MM.1S (cell line): ENCODE data around the gene MUC13.

Experiments
- DNase-seq: peaks from one replicate; pipeline ENCODE4 v3.0.0-alpha.2; 2015
- H2AFZ ChIP-seq: fragments of 300-600 bp; sonication (generic); 2 replicates; pipeline ENCODE4 v1.6.0; 2016; ENCODE audit warnings: antibody characterized with exemption, low read length
- H3F3A ChIP-seq: fragments of 300-600 bp; sonication (generic); 2 replicates; pipeline ENCODE4 v1.6.1; 2016; ENCODE audit warnings: mild to moderate bottlenecking, antibody characterized with exemption, low read length, moderate library complexity, mixed read lengths; ENCODE audit not compliant: insufficient read depth
- H3K27ac ChIP-seq: fragments of 300-600 bp; sonication (generic); 2 replicates; pipeline ENCODE4 v1.5.1; 2016; ENCODE audit warnings: mild to moderate bottlenecking, low read length
- H3K27me3 ChIP-seq: fragments of 300-600 bp; sonication (generic); replicated peaks from 2 replicates; pipeline ENCODE4 v1.6.0; 2016; ENCODE audit warnings: low read length; ENCODE audit not compliant: insufficient read depth
- H3K36me3 ChIP-seq: fragments of 300-600 bp; sonication (generic); replicated peaks from 2 replicates; pipeline ENCODE4 v1.6.1; 2016; ENCODE audit warnings: mild to moderate bottlenecking, low read length, mixed read lengths; ENCODE audit not compliant: insufficient read depth
- H3K4me1 ChIP-seq: fragments of 300-600 bp; sonication (generic); 2 replicates; pipeline ENCODE4 v1.6.1; 2016; ENCODE audit warnings: low read length, mixed read lengths
- H3K4me2 ChIP-seq: fragments of 300-600 bp; sonication (generic); 2 replicates; pipeline ENCODE4 v1.6.0; 2016; ENCODE audit warnings: low read depth, low read length
- H3K4me3 ChIP-seq: fragments of 300-600 bp; sonication (generic); 2 replicates; pipeline ENCODE4 v1.5.1; 2016; ENCODE audit warnings: low read length, mixed read lengths
- H3K79me2 ChIP-seq: fragments of 300-600 bp; sonication (generic); 2 replicates; pipeline ENCODE4 v1.6.1; 2016; ENCODE audit warnings: mixed run types, low read length, mixed read lengths
- H3K9ac ChIP-seq: fragments of 300-600 bp; sonication (generic); 2 replicates; pipeline ENCODE4 v1.6.1; 2016; ENCODE audit warnings: low read length, mixed read lengths
- H3K9me2 ChIP-seq: fragments of 300-600 bp; sonication (generic); replicated peaks from 2 replicates; pipeline ENCODE4 v1.6.1; 2016; ENCODE audit warnings: mild to moderate bottlenecking, low read length, mixed read lengths; ENCODE audit not compliant: insufficient read depth
- H3K9me3 ChIP-seq: fragments of 300-600 bp; sonication (generic); replicated peaks from 2 replicates; pipeline ENCODE4 v1.6.1; 2016; ENCODE audit warnings: mild to moderate bottlenecking, low read length, mixed read lengths; ENCODE audit not compliant: insufficient read depth
- H4K20me1 ChIP-seq: fragments of 300-600 bp; sonication (generic); 2 replicates; pipeline ENCODE4 v1.6.1; 2016; ENCODE audit warnings: mild to moderate bottlenecking, low read length, moderate library complexity, mixed read lengths; ENCODE audit not compliant: insufficient read depth
- CTCF ChIP-seq: fragments of 300-600 bp; sonication (generic); IDR thresholded peaks from 2 replicates; pipeline ENCODE4 v1.5.1; 2016; ENCODE audit warnings: antibody characterized with exemption, low read length, mixed read lengths
- EZH2 ChIP-seq: fragments of 300-600 bp; sonication (generic); optimal IDR thresholded peaks from 2 replicates; pipeline ENCODE3; 2017; ENCODE audit warnings: low read depth, mild to moderate bottlenecking, antibody characterized with exemption, low read length, mixed read lengths
- EZH2phosphoT487 ChIP-seq: fragments of 300-600 bp; sonication (generic); IDR thresholded peaks from 2 replicates; pipeline ENCODE4 v1.6.1; 2018; ENCODE audit warnings: antibody characterized with exemption, low read length

MUC13 gene

GRCh38 chr3:124916837-124917409 is 17.6 kb downstream of the MUC13 start:
- DNase-seq, result no peak
- H3K9ac ChIP-seq, result no peak overlapping the region
- no peaks in the 10 kb centered on the region for H3K4me1 ChIP-seq
- TF ChIP-seq EZH2phosphoT487, result no peak
- no peak for TF ChIP-seq EZH2
- no peak for TF ChIP-seq CTCF
- no peaks in the 10 kb centered on the region for H3K27me3 ChIP-seq
- no peaks in the 10 kb centered on the region for H4K20me1 ChIP-seq
- no peak overlapping the region for H3K4me2 ChIP-seq
- H3K4me3 ChIP-seq, result no peak overlapping the region
- no peaks in the 10 kb centered on the region for H3K9me3 ChIP-seq
- H3K27ac ChIP-seq, result no peak overlapping the region
- H3F3A ChIP-seq, result no peaks in the 10 kb centered on the region
- H3K79me2 ChIP-seq, result no peaks in the 10 kb centered on the region
- H2AFZ ChIP-seq, result no peak overlapping the region
- H3K36me3 ChIP-seq, result no peaks in the 10 kb centered on the region
- no peaks in the 10 kb centered on the region for H3K9me2 ChIP-seq

- no peak overlapping the region for H3K27ac ChIP-seq
- H2AFZ ChIP-seq, result no peak overlapping the region
- no peaks in the 10 kb centered on the region for H3F3A ChIP-seq
- no peaks in the 10 kb centered on the region for H3K4me1 ChIP-seq
- H3K36me3 ChIP-seq, result no peaks in the 10 kb centered on the region
- no peaks in the 10 kb centered on the region for H3K9me3 ChIP-seq
- TF ChIP-seq CTCF (no peak), EZH2 (no peak), EZH2phosphoT487 (no peak)
- H3K27me3 ChIP-seq, result no peaks in the 10 kb centered on the region
- no peaks in the 10 kb centered on the region for H3K79me2 ChIP-seq
- no peak for DNase-seq
- no peak overlapping the region for H3K4me3 ChIP-seq
- H3K9ac ChIP-seq, result no peak overlapping the region
- no peaks in the 10 kb centered on the region for H3K9me2 ChIP-seq
- H3K4me2 ChIP-seq, result no peak overlapping the region
- no peaks in the 10 kb centered on the region for H4K20me1 ChIP-seq
Measured at GRCh38 chr3:124915254-124915653, 19.3 kb downstream of the MUC13 start.

- Histone ChIP-seq H3K79me2 (no peaks in the 10 kb centered on the region), H3K4me2 (no peak overlapping the region), H3K9ac (no peak overlapping the region), H3F3A (no peaks in the 10 kb centered on the region), H2AFZ (no peak overlapping the region), H3K9me3 (no peaks in the 10 kb centered on the region), H4K20me1 (no peaks in the 10 kb centered on the region), H3K27ac (no peak overlapping the region), H3K9me2 (no peaks in the 10 kb centered on the region), H3K27me3 (no peaks in the 10 kb centered on the region), H3K4me1 (no peaks in the 10 kb centered on the region), H3K4me3 (no peak overlapping the region), H3K36me3 (no peaks in the 10 kb centered on the region)
- DNase-seq, result no peak
- TF ChIP-seq EZH2phosphoT487 (no peak), CTCF (no peak), EZH2 (no peak)
Measured at GRCh38 chr3:124907957-124908356, 26.6 kb downstream of the MUC13 start.
